B cell (primary cell): ENCODE measurements around the gene DDX25. TPM values are rescaled to one million over a fixed set of nuclear protein-coding genes. Genes with fewer than 3 reads are reported as not detected.

Experiments
- ATAC-seq: fragments of 200-7000 bp; cut with Tn5 transposase; one replicate; pipeline ENCODE4 v1.10.0; 2021; ENCODE audit warnings: low read depth, mild to moderate bottlenecking, moderate number of reproducible peaks, moderate library complexity
- CTCF ChIA-PET: fragments of 350-600 bp; sonication (Branson Sonifier 250); formaldehyde crosslinking; loops from one replicate; lab custom pipeline; 2021; ENCODE audit warnings: antibody characterized with exemption, inconsistent platforms; lab: Charles Lee
- POLR2A ChIA-PET: fragments of 350-600 bp; sonication (Branson Sonifier 250); formaldehyde crosslinking; loops from one replicate; lab custom pipeline; 2021; ENCODE audit warnings: antibody characterized with exemption; lab: Charles Lee
- DNase-seq: peaks from one replicate; pipeline ENCODE4 v3.0.0; 2013
- H2AFZ ChIP-seq: 2 replicates; pipeline ENCODE4 v1.6.1; 2012; ENCODE audit warnings: mild to moderate bottlenecking, low read depth, low read length; ENCODE audit not compliant: insufficient read depth, poor library complexity, severe bottlenecking
- H3K27ac ChIP-seq, 2 donors: 1 replicate in 1 of 2; 2 replicates in 1 of 2; pipeline ENCODE4 v1.5.1; 2012 to 2013; ENCODE audit warnings: low read length in 2 of 2, mild to moderate bottlenecking in 2 of 2, moderate library complexity in 1 of 2
- H3K27me3 ChIP-seq, 4 experiments: fragments of 200-600 bp in 1 of 4; sonication (generic) in 1 of 4; replicated peaks in 1 of 4; 1 replicate in 2 of 4; 2 replicates in 2 of 4; pipeline versions ENCODE4 v1.6.1 to v1.7.0; 2013 to 2016; ENCODE audit warnings: low read length in 3 of 4, mild to moderate bottlenecking in 2 of 4, mixed read lengths in 1 of 4, moderate library complexity in 1 of 4; ENCODE audit not compliant: insufficient read depth in 4 of 4, control insufficient read depth in 3 of 4; ENCODE audit errors: control extremely low read depth in 1 of 4
- H3K36me3 ChIP-seq, 2 experiments: replicated peaks in 1 of 2; 1 replicate in 1 of 2; 2 replicates in 1 of 2; pipeline versions ENCODE4 v1.6.1 to v1.7.1; 2013; ENCODE audit warnings: low read length in 1 of 2; ENCODE audit not compliant: insufficient read depth in 2 of 2, control insufficient read depth in 1 of 2; ENCODE audit errors: control extremely low read depth in 1 of 2, extremely low read depth in 1 of 2
- H3K4me1 ChIP-seq, 2 donors: fragments of 200-600 bp in 1 of 2; sonication (generic) in 1 of 2; 1 replicate in 1 of 2; 2 replicates in 1 of 2; pipeline versions ENCODE4 v1.5.1 to v1.6.1; 2013 to 2017; ENCODE audit warnings: low read length in 2 of 2; ENCODE audit not compliant: control insufficient read depth in 2 of 2, insufficient read depth in 2 of 2
- H3K4me2 ChIP-seq: replicated peaks from 2 replicates; pipeline ENCODE3; 2012; ENCODE audit warnings: mild to moderate bottlenecking, low read depth, low read length; ENCODE audit not compliant: poor library complexity, severe bottlenecking
- H3K4me3 ChIP-seq, 5 experiments: fragments of 200-600 bp in 1 of 5; sonication (generic) in 1 of 5; 1 replicate in 3 of 5; 2 replicates in 2 of 5; pipeline versions ENCODE4 v1.5.1 to v1.7.0; 2011 to 2016; ENCODE audit warnings: low read length in 4 of 5, mild to moderate bottlenecking in 4 of 5, low read depth in 2 of 5, control low read depth in 1 of 5, moderate library complexity in 1 of 5; ENCODE audit not compliant: insufficient read depth in 1 of 5; ENCODE audit errors: control extremely low read depth in 1 of 5, extremely low read depth in 1 of 5
- H3K79me2 ChIP-seq: fragments of 200-600 bp; sonication (generic); one replicate; pipeline ENCODE4 v1.6.0; 2016; ENCODE audit warnings: low read length; ENCODE audit not compliant: control insufficient read depth, insufficient read depth
- H3K9ac ChIP-seq: fragments of 200-600 bp; sonication (generic); 2 replicates; pipeline ENCODE4 v1.6.1; 2017; ENCODE audit warnings: mild to moderate bottlenecking, low read length, moderate library complexity
- H3K9me3 ChIP-seq, 3 donors: one replicate each; pipeline versions ENCODE4 v1.6.1 to v1.7.1; 2013; ENCODE audit warnings: low read length in 2 of 3; ENCODE audit not compliant: control insufficient read depth in 2 of 3, insufficient read depth in 1 of 3; ENCODE audit errors: control extremely low read depth in 1 of 3
- H4K20me1 ChIP-seq: 2 replicates; pipeline ENCODE4 v1.6.0; 2012; ENCODE audit warnings: mild to moderate bottlenecking, low read length; ENCODE audit not compliant: insufficient read depth, control insufficient read depth, poor library complexity, severe bottlenecking
- H3K27ac Mint-ChIP-seq: one replicate; pipeline ENCODE4 v1.8.0; 2021; ENCODE audit warnings: mixed read lengths
- H3K27me3 Mint-ChIP-seq: one replicate; pipeline ENCODE4 v1.8.0; 2021; ENCODE audit warnings: mixed read lengths
- H3K4me1 Mint-ChIP-seq: one replicate; pipeline ENCODE4 v1.8.0; 2021; ENCODE audit warnings: mixed read lengths
- H3K4me3 Mint-ChIP-seq: one replicate; pipeline ENCODE4 v1.8.0; 2021; ENCODE audit warnings: mixed read lengths
- H3K9me3 Mint-ChIP-seq: one replicate; pipeline ENCODE4 v1.8.0; 2022; ENCODE audit warnings: mixed read lengths; ENCODE audit not compliant: insufficient read depth
- EZH2 ChIP-seq: IDR thresholded peaks from 2 replicates; pipeline ENCODE4 v1.6.1; 2012; ENCODE audit warnings: borderline replicate concordance, low read depth, mild to moderate bottlenecking, moderate library complexity, low read length; ENCODE audit not compliant: insufficient read depth, poor library complexity, severe bottlenecking
- WGBS: methylation state at CpG from one replicate; pipeline ENCODE4 v1.1.5; 2013; ENCODE audit warnings: missing lambda C conversion rate; ENCODE audit not compliant: insufficient coverage; 5-methylcytosine and 5-hydroxymethylcytosine counted together
- intact Hi-C: fragments of 100-400 bp; cut with micrococcal nuclease; formaldehyde crosslinking; loops from one replicate; pipeline ENCODE4 v1.10.0; 2022
- polyA plus RNA-seq: library from polyadenylated mRNA; depleted of rRNA; stranded (reverse); fragments of >200 nt; gene quantifications from 2 replicates; pipeline ENCODE4 v1.2.3, GENCODE V29; 2012
- total RNA-seq, 2 donors: library from RNA; stranded (reverse); fragments of 120-200 nt in 1 of 2; gene quantifications; 1 replicate in 1 of 2; 2 replicates in 1 of 2; pipeline versions ENCODE4 v1.2.3 to v1.2.4, GENCODE V29; 2013 to 2022
- TF ChIP-seq, protein P1 (sequence below): fragments of 200-600 bp; IDR thresholded peaks from one replicate; pipeline ENCODE4 v1.8.0; 2022; ENCODE audit warnings: antibody characterized with exemption, mild to moderate bottlenecking

DDX25 gene
- total and polyA plus RNA-seq, 2 donors (not counting 1 experiment from before 2014, with no cell fraction given) = not detected

GRCh38 chr11:125967515-125967914 is 63.2 kb downstream of the DDX25 start:
- H3K4me1 Mint-ChIP-seq = no peaks in the 10 kb centered on the region
- no peaks in the 10 kb centered on the region for H3K4me1 ChIP-seq
- H2AFZ ChIP-seq = no peak overlapping the region
- no peaks in the 10 kb centered on the region for H3K79me2 ChIP-seq
- WGBS = 80% methylated on average over 1 of the region's 4 CpGs
- ChIA-PET POLR2A (no interaction called here), CTCF (no interaction called here)
- no peaks in the 10 kb centered on the region for H3K9me3 ChIP-seq
- TF ChIP-seq, protein P1, sequence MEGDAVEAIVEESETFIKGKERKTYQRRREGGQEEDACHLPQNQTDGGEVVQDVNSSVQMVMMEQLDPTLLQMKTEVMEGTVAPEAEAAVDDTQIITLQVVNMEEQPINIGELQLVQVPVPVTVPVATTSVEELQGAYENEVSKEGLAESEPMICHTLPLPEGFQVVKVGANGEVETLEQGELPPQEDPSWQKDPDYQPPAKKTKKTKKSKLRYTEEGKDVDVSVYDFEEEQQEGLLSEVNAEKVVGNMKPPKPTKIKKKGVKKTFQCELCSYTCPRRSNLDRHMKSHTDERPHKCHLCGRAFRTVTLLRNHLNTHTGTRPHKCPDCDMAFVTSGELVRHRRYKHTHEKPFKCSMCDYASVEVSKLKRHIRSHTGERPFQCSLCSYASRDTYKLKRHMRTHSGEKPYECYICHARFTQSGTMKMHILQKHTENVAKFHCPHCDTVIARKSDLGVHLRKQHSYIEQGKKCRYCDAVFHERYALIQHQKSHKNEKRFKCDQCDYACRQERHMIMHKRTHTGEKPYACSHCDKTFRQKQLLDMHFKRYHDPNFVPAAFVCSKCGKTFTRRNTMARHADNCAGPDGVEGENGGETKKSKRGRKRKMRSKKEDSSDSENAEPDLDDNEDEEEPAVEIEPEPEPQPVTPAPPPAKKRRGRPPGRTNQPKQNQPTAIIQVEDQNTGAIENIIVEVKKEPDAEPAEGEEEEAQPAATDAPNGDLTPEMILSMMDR = no peak
- TF ChIP-seq EZH2 = no peak
- H3K4me3 Mint-ChIP-seq = no peak overlapping the region
- H3K27ac ChIP-seq = no peak overlapping the region
- no peak overlapping the region for H3K27ac Mint-ChIP-seq
- ATAC-seq (no peak), DNase-seq (no peak)
- no peaks in the 10 kb centered on the region for H3K36me3 ChIP-seq
- H4K20me1 ChIP-seq = no peaks in the 10 kb centered on the region
- H3K27me3 Mint-ChIP-seq = peaks cover 23% of the 10 kb centered on the region
- no peak overlapping the region for H3K4me2 ChIP-seq
- intact Hi-C loops = no loop called here
- no peak overlapping the region for H3K4me3 ChIP-seq
- H3K9me3 Mint-ChIP-seq = peaks cover 2% of the 10 kb centered on the region
- no peak overlapping the region for H3K9ac ChIP-seq
- H3K27me3 ChIP-seq = peaks cover 0 to 4% (median 0%) of the 10 kb centered on the region in 4 experiments

DNA sequence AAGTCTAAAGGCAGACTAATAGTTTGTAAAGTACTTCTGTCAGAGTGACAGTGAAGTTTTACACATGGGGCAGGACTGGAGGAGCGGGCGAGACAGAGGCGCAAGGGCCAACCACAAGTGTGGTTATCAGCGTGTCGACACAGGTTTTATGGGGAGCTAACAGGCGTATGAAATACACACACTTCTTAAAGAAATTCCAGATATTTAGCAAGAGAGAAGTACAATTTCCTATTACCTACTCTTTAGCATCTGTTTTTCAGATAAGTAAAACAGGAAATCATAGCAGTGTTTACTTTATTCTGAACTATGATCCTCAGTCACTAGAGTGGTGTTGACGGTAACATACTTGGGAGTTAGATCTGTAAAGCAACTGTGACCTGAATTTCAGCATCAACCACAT is 64.0 kb downstream of the DDX25 start:
- no peaks in the 10 kb centered on the region for H3K4me1 Mint-ChIP-seq
- H4K20me1 ChIP-seq = no peaks in the 10 kb centered on the region
- H3K36me3 ChIP-seq = no peaks in the 10 kb centered on the region
- WGBS = no CpG with 5 or more reads among the region's 7 CpGs
- H3K4me3 ChIP-seq = no peak overlapping the region
- no peaks in the 10 kb centered on the region for H3K9me3 ChIP-seq
- intact Hi-C loops = no loop called here
- no peak overlapping the region for H3K4me3 Mint-ChIP-seq
- H2AFZ ChIP-seq = no peak overlapping the region
- no peak overlapping the region for H3K27ac Mint-ChIP-seq
- DNase-seq (no peak), ATAC-seq (no peak)
- TF ChIP-seq, protein P1 = no peak
- TF ChIP-seq EZH2 = no peak
- peaks cover 27% of the 10 kb centered on the region for H3K27me3 Mint-ChIP-seq
- POLR2A ChIA-PET = no interaction called here
- no peak overlapping the region for H3K27ac ChIP-seq
- no peaks in the 10 kb centered on the region for H3K9me3 Mint-ChIP-seq
- no peak overlapping the region for H3K9ac ChIP-seq
- CTCF ChIA-PET = no interaction called here
- no peak overlapping the region for H3K4me2 ChIP-seq
- no peaks in the 10 kb centered on the region for H3K79me2 ChIP-seq
- H3K4me1 ChIP-seq = no peaks in the 10 kb centered on the region
- peaks cover 0 to 4% (median 0%) of the 10 kb centered on the region in 4 experiments for H3K27me3 ChIP-seq
